ENCODE measurements around the gene KCNIP4.

DNA sequence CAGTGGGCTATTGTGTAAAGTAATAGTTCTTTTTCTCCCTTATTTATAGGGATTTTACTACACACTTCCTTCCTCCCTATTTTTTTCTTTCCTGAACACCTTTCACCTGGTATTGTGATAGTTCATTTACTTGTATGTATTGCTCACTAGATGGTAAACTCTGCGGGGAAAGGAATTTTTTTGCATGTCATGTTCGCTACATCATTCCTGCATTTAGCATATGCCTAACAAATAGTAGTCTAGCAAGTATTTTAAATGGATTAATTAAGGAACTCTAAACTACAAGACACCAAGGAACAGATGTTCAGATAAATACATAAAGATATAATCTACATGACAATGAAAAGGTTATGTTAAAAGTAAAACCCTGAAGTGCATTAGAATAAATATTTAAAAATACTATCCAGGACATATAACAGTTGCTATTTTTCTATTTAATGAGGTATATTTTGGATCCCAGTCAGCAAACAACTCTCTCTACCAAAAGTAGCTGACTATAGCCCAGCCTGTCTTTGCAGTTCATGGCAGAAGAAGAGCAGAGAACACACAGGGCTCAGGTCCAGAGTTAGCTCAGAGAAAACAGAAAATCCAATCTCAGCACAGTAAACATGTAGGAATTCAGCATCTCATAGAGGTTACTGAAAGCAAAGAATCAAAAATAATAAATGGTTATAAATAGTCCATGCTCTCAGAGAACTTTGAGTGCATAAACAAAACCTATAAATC, 1160.5 kb downstream of the KCNIP4 start:
- TF ChIP-seq EZH2 (IDR thresholded peaks at IDR 0.05; ENCODE audit: insufficient read depth, poor library complexity, severe bottlenecking), result no peak
- no peak for TF ChIP-seq EZH2phosphoT487 (IDR thresholded peaks at IDR 0.05; ENCODE audit: insufficient read depth, low read depth)

Measured in GM23248 (cell line).